Measurements from ENCODE around the gene BEGAIN.
"Not testable (repeated sequence)": the region's sequence is repeated elsewhere in the genome, so short reads cannot be mapped to it uniquely, and the experiment has no call there.

BEGAIN gene

GRCh38 chr14:100523131-100523842 lies 63.9 kb downstream of the BEGAIN start:
- no peak for DNase-seq (ENCODE audit: low read depth, low spot score)

- no peak for DNase-seq (ENCODE audit: low read depth, low spot score)
Measured at GRCh38 chr14:100522616-100523099, 64.6 kb downstream of the BEGAIN start.

- not testable (repeated sequence) for DNase-seq (ENCODE audit: low read depth, low spot score)
Measured at GRCh38 chr14:100506053-100506452, 81.2 kb downstream of the BEGAIN start.

- DNase-seq (ENCODE audit: low read depth, low spot score) = no peak
Measured at GRCh38 chr14:100504372-100505078, 82.7 kb downstream of the BEGAIN start.

GRCh38 chr14:100503251-100503650 lies 84.0 kb downstream of the BEGAIN start:
- no peak for DNase-seq (ENCODE audit: low read depth, low spot score)

- no peak for DNase-seq (ENCODE audit: low read depth, low spot score)
Measured at GRCh38 chr14:100502622-100503220, 84.5 kb downstream of the BEGAIN start.

- DNase-seq (ENCODE audit: low read depth, low spot score) = no peak
Measured at GRCh38 chr14:100500128-100500527, 87.1 kb downstream of the BEGAIN start.

GRCh38 chr14:100498068-100498467 lies 89.1 kb downstream of the BEGAIN start:
- DNase-seq (ENCODE audit: low read depth, low spot score) = no peak

- DNase-seq (ENCODE audit: low read depth, low spot score) = no peak
Measured at GRCh38 chr14:100495917-100496316, 91.3 kb downstream of the BEGAIN start.

GRCh38 chr14:100494645-100495044 lies 92.6 kb downstream of the BEGAIN start:
- DNase-seq (ENCODE audit: low read depth, low spot score) = no peak

GRCh38 chr14:100490252-100490651 lies 97.0 kb downstream of the BEGAIN start:
- no peak for DNase-seq (ENCODE audit: low read depth, low spot score)

- no peak for DNase-seq (ENCODE audit: low read depth, low spot score)
Measured at GRCh38 chr14:100488057-100488456, 99.2 kb downstream of the BEGAIN start.

GRCh38 chr14:100487304-100487703 lies 99.9 kb downstream of the BEGAIN start:
- no peak for DNase-seq (ENCODE audit: low read depth, low spot score)

All from smooth muscle cell of the brain vasculature (primary cell).